Nephron (organoid): ENCODE results near the gene AOC3.
"Not testable (repeated sequence)": the region's sequence is repeated elsewhere in the genome, so short reads cannot be mapped to it uniquely, and the experiment has no call there.

Source experiments
- H3K27ac Mint-ChIP-seq, 3 experiments: 2 replicates each; pipeline ENCODE4 v1.8.0; 2020; ENCODE audit warnings: mixed read lengths in 3 of 3, mild to moderate bottlenecking in 2 of 3, moderate library complexity in 1 of 3
- H3K27me3 Mint-ChIP-seq: 2 replicates; pipeline ENCODE4 v1.8.0; 2021; ENCODE audit warnings: low read depth, mild to moderate bottlenecking, moderate library complexity, mixed read lengths
- H3K36me3 Mint-ChIP-seq: 2 replicates; pipeline ENCODE4 v1.8.0; 2020; ENCODE audit warnings: low read depth, mixed read lengths
- H3K4me1 Mint-ChIP-seq: 2 replicates; pipeline ENCODE4 v1.8.0; 2020; ENCODE audit warnings: mixed read lengths
- H3K4me3 Mint-ChIP-seq, 3 experiments: 2 replicates each; pipeline ENCODE4 v1.8.0; 2020; ENCODE audit warnings: mild to moderate bottlenecking in 3 of 3, mixed read lengths in 3 of 3, moderate library complexity in 2 of 3
- H3K9me3 Mint-ChIP-seq: 2 replicates; pipeline ENCODE4 v1.8.0; 2020; ENCODE audit warnings: mixed read lengths
- CTCF ChIP-seq, 3 experiments: fragments of 200-600 bp; sonication (generic); IDR thresholded peaks; one replicate each; pipeline ENCODE4 v1.5.0; 2021; ENCODE audit warnings: antibody characterized with exemption in 3 of 3; ENCODE audit not compliant: unreplicated experiment in 3 of 3

Gene AOC3

DNA sequence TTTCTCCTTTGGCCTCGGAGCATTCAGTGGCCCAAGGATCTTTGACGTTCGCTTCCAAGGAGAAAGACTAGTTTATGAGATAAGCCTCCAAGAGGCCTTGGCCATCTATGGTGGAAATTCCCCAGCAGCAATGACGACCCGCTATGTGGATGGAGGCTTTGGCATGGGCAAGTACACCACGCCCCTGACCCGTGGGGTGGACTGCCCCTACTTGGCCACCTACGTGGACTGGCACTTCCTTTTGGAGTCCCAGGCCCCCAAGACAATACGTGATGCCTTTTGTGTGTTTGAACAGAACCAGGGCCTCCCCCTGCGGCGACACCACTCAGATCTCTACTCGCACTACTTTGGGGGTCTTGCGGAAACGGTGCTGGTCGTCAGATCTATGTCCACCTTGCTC is 1.4 kb downstream of the AOC3 start:
- no peak overlapping the region for H3K4me3 Mint-ChIP-seq
- no peaks in the 10 kb centered on the region for H3K36me3 Mint-ChIP-seq
- peaks cover 29% of the 10 kb centered on the region for H3K4me1 Mint-ChIP-seq
- TF ChIP-seq CTCF (IDR thresholded peaks at IDR 0.05; ENCODE audit: unreplicated experiment in 3 of 3) = no peak
- no peaks in the 10 kb centered on the region for H3K27me3 Mint-ChIP-seq
- peak overlapping the region in 1 of 3 experiments; percentile 46 for H3K27ac Mint-ChIP-seq
- H3K9me3 Mint-ChIP-seq = no peaks in the 10 kb centered on the region

- H3K27ac Mint-ChIP-seq = peak overlapping the region in 1 of 3 experiments; percentile 46
- H3K4me1 Mint-ChIP-seq = peaks cover 29% of the 10 kb centered on the region
- TF ChIP-seq CTCF (IDR thresholded peaks at IDR 0.05; ENCODE audit: unreplicated experiment in 3 of 3) = no peak
- no peaks in the 10 kb centered on the region for H3K36me3 Mint-ChIP-seq
- H3K4me3 Mint-ChIP-seq = no peak overlapping the region
- H3K9me3 Mint-ChIP-seq = no peaks in the 10 kb centered on the region
- no peaks in the 10 kb centered on the region for H3K27me3 Mint-ChIP-seq
These were observed 2.0 kb downstream of the AOC3 start for GRCh38 chr17:42853004-42853403.

GRCh38 chr17:42853597-42853967 is 2.6 kb downstream of the AOC3 start:
- Mint-ChIP-seq H3K4me1 (peaks cover 29% of the 10 kb centered on the region), H3K36me3 (no peaks in the 10 kb centered on the region), H3K4me3 (no peak overlapping the region), H3K27ac (peak overlapping the region; percentile 20 to 46 (median 34)), H3K9me3 (no peaks in the 10 kb centered on the region), H3K27me3 (no peaks in the 10 kb centered on the region)
- TF ChIP-seq CTCF (IDR thresholded peaks at IDR 0.05; ENCODE audit: unreplicated experiment in 3 of 3) = no peak

GRCh38 chr17:42853968-42854790 is 3.2 kb downstream of the AOC3 start:
- no peak for TF ChIP-seq CTCF (IDR thresholded peaks at IDR 0.05; ENCODE audit: unreplicated experiment in 3 of 3)
- H3K27ac Mint-ChIP-seq = peak overlapping the region in 2 of 3 experiments; percentile 20 to 34
- no peaks in the 10 kb centered on the region for H3K9me3 Mint-ChIP-seq
- H3K27me3 Mint-ChIP-seq = no peaks in the 10 kb centered on the region
- H3K4me3 Mint-ChIP-seq = no peak overlapping the region
- peaks cover 29% of the 10 kb centered on the region for H3K4me1 Mint-ChIP-seq
- H3K36me3 Mint-ChIP-seq = no peaks in the 10 kb centered on the region

DNA sequence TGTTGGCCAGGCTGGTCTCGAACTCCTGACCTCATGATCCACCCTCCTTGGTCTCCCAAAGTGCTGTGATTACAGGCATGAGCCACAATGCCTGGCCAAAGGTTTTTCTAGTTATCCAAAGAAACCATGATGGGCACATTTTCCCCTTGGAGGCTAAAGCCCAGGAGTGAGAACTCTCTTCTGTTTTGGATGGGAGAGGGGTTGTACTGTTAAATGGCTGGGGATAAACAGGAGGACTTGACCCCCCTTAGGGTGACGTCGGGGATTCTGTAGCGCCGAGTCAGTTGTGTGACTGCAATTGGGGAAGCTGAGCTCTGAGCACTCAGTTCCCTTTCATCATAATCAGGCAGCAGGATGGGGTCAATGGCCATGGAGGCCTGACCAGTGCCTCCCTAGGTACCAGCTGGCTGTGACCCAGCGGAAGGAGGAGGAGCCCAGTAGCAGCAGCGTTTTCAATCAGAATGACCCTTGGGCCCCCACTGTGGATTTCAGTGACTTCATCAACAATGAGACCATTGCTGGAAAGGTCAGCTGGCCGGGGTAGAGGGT is 4.1 kb downstream of the AOC3 start:
- no peak overlapping the region for H3K4me3 Mint-ChIP-seq
- H3K9me3 Mint-ChIP-seq = no peaks in the 10 kb centered on the region
- no peak overlapping the region for H3K27ac Mint-ChIP-seq
- H3K4me1 Mint-ChIP-seq = peaks cover 27% of the 10 kb centered on the region
- H3K27me3 Mint-ChIP-seq = no peaks in the 10 kb centered on the region
- no peak for TF ChIP-seq CTCF (IDR thresholded peaks at IDR 0.05; ENCODE audit: unreplicated experiment in 3 of 3)
- H3K36me3 Mint-ChIP-seq = no peaks in the 10 kb centered on the region

GRCh38 chr17:42856093-42856492 is 5.1 kb downstream of the AOC3 start:
- H3K4me1 Mint-ChIP-seq = peaks cover 17% of the 10 kb centered on the region
- not testable (repeated sequence) for H3K36me3 Mint-ChIP-seq, H3K4me3 Mint-ChIP-seq, H3K27me3 Mint-ChIP-seq, H3K9me3 Mint-ChIP-seq, H3K27ac Mint-ChIP-seq

DNA sequence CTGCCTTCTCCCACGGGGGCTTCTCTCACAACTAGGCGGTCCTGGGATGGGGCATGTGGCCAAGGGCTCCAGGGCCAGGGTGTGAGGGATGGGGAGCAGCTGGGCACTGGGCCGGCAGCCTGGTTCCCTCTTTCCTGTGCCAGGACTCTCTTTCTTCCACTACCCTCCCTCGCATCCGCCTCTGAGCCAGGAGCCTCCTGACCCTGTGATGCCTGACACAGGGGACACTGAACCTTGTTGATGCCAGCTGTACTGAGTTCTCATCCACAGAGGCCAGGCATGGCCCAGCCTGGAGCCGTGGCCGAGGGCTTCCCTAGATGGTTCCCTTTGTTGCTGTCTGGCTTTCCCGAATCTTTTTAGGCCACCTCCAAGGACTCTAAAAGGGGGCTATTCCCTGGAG is 5.5 kb downstream of the AOC3 start:
- not testable (repeated sequence) for H3K4me3 Mint-ChIP-seq, H3K9me3 Mint-ChIP-seq, H3K27ac Mint-ChIP-seq, H3K27me3 Mint-ChIP-seq, H3K36me3 Mint-ChIP-seq
- peaks cover 15% of the 10 kb centered on the region for H3K4me1 Mint-ChIP-seq
